Breast epithelium (tissue), 4 donors: ENCODE measurements around the gene NCS1. TPM values are rescaled to one million over a fixed set of nuclear protein-coding genes. Genes with fewer than 3 reads are reported as not detected.
A peak's percentile ranks its signal among the peaks of the same experiment; 100 is the strongest.

ENCODE experiments used
- DNase-seq, 2 donors: peaks; one replicate each; pipeline ENCODE4 v3.0.0-alpha.2; 2019; ENCODE audit warnings: low spot score in 2 of 2
- H3K27ac ChIP-seq, 2 donors: fragments of 200-600 bp; sonication (generic) in 1 of 2; one replicate each; pipeline ENCODE4 v1.5.1; 2016 to 2019; ENCODE audit warnings: mild to moderate bottlenecking in 1 of 2
- H3K27me3 ChIP-seq, 2 donors: fragments of 200-600 bp; sonication (generic) in 1 of 2; one replicate each; pipeline versions ENCODE4 v1.5.1 to v1.6.0; 2017 to 2019; ENCODE audit warnings: control low read depth in 1 of 2, mild to moderate bottlenecking in 1 of 2
- H3K36me3 ChIP-seq: fragments of 200-600 bp; one replicate; pipeline ENCODE4 v1.5.1; 2019
- H3K4me1 ChIP-seq, 2 donors: fragments of 200-600 bp; sonication (generic); one replicate each; pipeline ENCODE4 v1.5.1; 2016 to 2019; ENCODE audit warnings: control low read depth in 1 of 2
- H3K4me3 ChIP-seq, 3 donors: fragments of 200-600 bp; sonication (generic); 1 replicate in 2 of 3; 2 replicates in 1 of 3; pipeline ENCODE4 v1.5.1; 2016 to 2019; ENCODE audit warnings: mild to moderate bottlenecking in 3 of 3, moderate library complexity in 2 of 3
- H3K9me3 ChIP-seq, 2 donors: fragments of 200-600 bp; sonication (generic) in 1 of 2; one replicate each; pipeline ENCODE4 v1.5.1; 2016 to 2019; ENCODE audit warnings: control low read depth in 1 of 2
- CTCF ChIP-seq, 3 donors: fragments of 450-650 bp; IDR thresholded peaks; one replicate each; pipeline ENCODE4 v1.5.1; 2016 to 2017; ENCODE audit warnings: antibody characterized with exemption in 3 of 3, mild to moderate bottlenecking in 3 of 3, moderate library complexity in 3 of 3
- POLR2A ChIP-seq: fragments of 450-650 bp; IDR thresholded peaks from one replicate; pipeline ENCODE4 v1.6.1; 2016; ENCODE audit warnings: antibody characterized with exemption, mild to moderate bottlenecking, moderate library complexity
- POLR2AphosphoS5 ChIP-seq, 3 donors: sonication (generic); formaldehyde crosslinking; IDR thresholded peaks; one replicate each; pipeline ENCODE4 v1.6.1; 2017; ENCODE audit warnings: antibody characterized with exemption in 3 of 3
- intact Hi-C: fragments of 100-400 bp; cut with DNase I; formaldehyde crosslinking; loops from one replicate; pipeline ENCODE4 v1.15.1; 2023; ENCODE audit warnings: low total_unique reads
- total RNA-seq, 3 donors: library from RNA; depleted of rRNA; stranded (reverse); fragments of >200 nt; gene quantifications; one replicate each; pipeline ENCODE4 v1.1.0, GENCODE V29; 2016

Gene NCS1
- total RNA-seq, 3 donors from 2014 or later: 3.2 to 3.9 (median 3.4) TPM

- H3K27me3 ChIP-seq: no peaks in the 10 kb centered on the region
- H3K27ac ChIP-seq: no peak overlapping the region
- TF ChIP-seq POLR2A: no peak
- no peaks in the 10 kb centered on the region for H3K36me3 ChIP-seq
- no peak for DNase-seq
- no peaks in the 10 kb centered on the region for H3K4me1 ChIP-seq
- intact Hi-C loops: no loop called here
- H3K9me3 ChIP-seq: peaks cover 2 to 3% of the 10 kb centered on the region in 2 donors
- no peak overlapping the region for H3K4me3 ChIP-seq
These were observed 60.8 kb downstream of the NCS1 start for GRCh38 chr9:130232899-130233586.

GRCh38 chr9:130233587-130233945 is 61.4 kb downstream of the NCS1 start:
- TF ChIP-seq CTCF (IDR thresholded peaks at IDR 0.05): no peak
- no peak for TF ChIP-seq POLR2A
- no peak for TF ChIP-seq POLR2AphosphoS5 (IDR thresholded peaks at IDR 0.05)
- Histone ChIP-seq H3K4me3 (no peak overlapping the region), H3K36me3 (no peaks in the 10 kb centered on the region), H3K9me3 (no peaks in the 10 kb centered on the region), H3K27me3 (no peaks in the 10 kb centered on the region), H3K27ac (no peak overlapping the region), H3K4me1 (no peaks in the 10 kb centered on the region)
- DNase-seq: no peak
- intact Hi-C loops: no loop called here

- no peak for DNase-seq
- Histone ChIP-seq H3K36me3 (no peaks in the 10 kb centered on the region), H3K9me3 (no peaks in the 10 kb centered on the region), H3K27ac (no peak overlapping the region), H3K4me1 (no peaks in the 10 kb centered on the region), H3K4me3 (no peak overlapping the region), H3K27me3 (no peaks in the 10 kb centered on the region)
- intact Hi-C loops: loop anchor here (5.0 kb wide), 1 partner anchor 127 kb away; no protein-coding TSS in a partner anchor
- TF ChIP-seq POLR2A: no peak
- TF ChIP-seq CTCF (IDR thresholded peaks at IDR 0.05): no peak
- no peak for TF ChIP-seq POLR2AphosphoS5 (IDR thresholded peaks at IDR 0.05)
These were observed 62.4 kb downstream of the NCS1 start for GRCh38 chr9:130234340-130235260.

GRCh38 chr9:130235558-130236435 is 63.6 kb downstream of the NCS1 start:
- intact Hi-C loops: loop anchor here (5.0 kb wide), 1 partner anchor 128 kb away; no protein-coding TSS in a partner anchor
- peak overlapping the region in 1 of 3 donors; percentile 7 for H3K4me3 ChIP-seq
- no peaks in the 10 kb centered on the region for H3K9me3 ChIP-seq
- no peaks in the 10 kb centered on the region for H3K36me3 ChIP-seq
- H3K27me3 ChIP-seq: no peaks in the 10 kb centered on the region
- no peak overlapping the region for H3K27ac ChIP-seq
- peak; percentile 39 to 62 for DNase-seq
- peak; percentile 97 to 99 (median 98) for TF ChIP-seq CTCF (IDR thresholded peaks at IDR 0.05)
- TF ChIP-seq POLR2AphosphoS5 (IDR thresholded peaks at IDR 0.05): no peak
- H3K4me1 ChIP-seq: no peaks in the 10 kb centered on the region

GRCh38 chr9:130236436-130236985 is 64.3 kb downstream of the NCS1 start:
- no peak overlapping the region for H3K4me3 ChIP-seq
- intact Hi-C loops: loop anchor here (5.0 kb wide), 1 partner anchor 129 kb away; no protein-coding TSS in a partner anchor
- TF ChIP-seq POLR2A (no peak), POLR2AphosphoS5 (IDR thresholded peaks at IDR 0.05) (no peak), CTCF (IDR thresholded peaks at IDR 0.05) (no peak)

More at GRCh38 chr9:130236436-130236985, 64.3 kb downstream of the NCS1 start:
- Histone ChIP-seq H3K27ac (no peak overlapping the region), H3K36me3 (no peaks in the 10 kb centered on the region), H3K27me3 (no peaks in the 10 kb centered on the region), H3K9me3 (no peaks in the 10 kb centered on the region), H3K4me1 (no peaks in the 10 kb centered on the region)
- DNase-seq: no peak
